Stimulated activated naive B cell treated with anti-CD40 and anti-IgM and Interleukin-4, amounts not matched to agents 10 μg/mL and 1 μg/mL and 100 μg/mL, for 72 hours (primary cell): ENCODE measurements around the gene SFXN2.
A peak's percentile ranks its signal among the peaks of the same experiment; 100 is the strongest.
"Not testable (repeated sequence)": the region's sequence is repeated elsewhere in the genome, so short reads cannot be mapped to it uniquely, and the experiment has no call there.

Experiments
- ATAC-seq, 2 donors: fragments of 150-1000 bp; cut with Tn5 transposase; replicated peaks; 2 replicates each; pipeline ENCODE4 v1.10.0; 2021; ENCODE audit warnings: moderate library complexity in 1 of 2
- DNase-seq: peaks from one replicate; pipeline ENCODE4 v3.0.0; 2021
- H3K27ac Mint-ChIP-seq: one replicate; pipeline ENCODE4 v1.8.0; 2022; ENCODE audit warnings: mild to moderate bottlenecking, mixed read lengths
- H3K27me3 Mint-ChIP-seq, 2 donors: one replicate each; pipeline ENCODE4 v1.8.0; 2022; ENCODE audit warnings: mixed read lengths in 2 of 2
- H3K36me3 Mint-ChIP-seq, 2 donors: one replicate each; pipeline ENCODE4 v1.8.0; 2022; ENCODE audit warnings: mixed read lengths in 2 of 2, mild to moderate bottlenecking in 1 of 2
- H3K4me1 Mint-ChIP-seq, 2 donors: one replicate each; pipeline ENCODE4 v1.8.0; 2022; ENCODE audit warnings: mixed read lengths in 2 of 2, mild to moderate bottlenecking in 1 of 2
- H3K4me3 Mint-ChIP-seq, 2 donors: one replicate each; pipeline ENCODE4 v1.8.0; 2022; ENCODE audit warnings: mild to moderate bottlenecking in 2 of 2, mixed read lengths in 2 of 2, moderate library complexity in 1 of 2
- H3K9me3 Mint-ChIP-seq, 2 donors: one replicate each; pipeline ENCODE4 v1.8.0; 2022; ENCODE audit warnings: mixed read lengths in 2 of 2, mild to moderate bottlenecking in 1 of 2

The SFXN2 gene

GRCh38 chr10:102675666-102676533, 38.5 kb upstream of the SFXN2 start:
- peaks cover 27 to 43% of the 10 kb centered on the region in 2 donors for H3K4me1 Mint-ChIP-seq
- peak overlapping the region; percentile 27 to 62 for H3K4me3 Mint-ChIP-seq
- ATAC-seq (peak; percentile 85 to 86), DNase-seq (peak; percentile 53)
- H3K9me3 Mint-ChIP-seq: no peaks in the 10 kb centered on the region
- peaks cover 0 to 3% of the 10 kb centered on the region in 2 donors for H3K36me3 Mint-ChIP-seq
- H3K27ac Mint-ChIP-seq: peak overlapping the region; percentile 60
- H3K27me3 Mint-ChIP-seq: no peaks in the 10 kb centered on the region

GRCh38 chr10:102676534-102677315, 37.7 kb upstream of the SFXN2 start:
- Mint-ChIP-seq H3K27ac (peak overlapping the region; percentile 14), H3K9me3 (no peaks in the 10 kb centered on the region), H3K4me1 (peaks cover 27 to 43% of the 10 kb centered on the region in 2 donors)

GRCh38 chr10:102677331-102678067, 36.9 kb upstream of the SFXN2 start:
- peaks cover 27 to 43% of the 10 kb centered on the region in 2 donors for H3K4me1 Mint-ChIP-seq
- no peak for DNase-seq
- peaks cover 3 to 6% of the 10 kb centered on the region in 2 donors for H3K36me3 Mint-ChIP-seq
- H3K4me3 Mint-ChIP-seq: no peak overlapping the region
- H3K27ac Mint-ChIP-seq: peak overlapping the region; percentile 16
- no peaks in the 10 kb centered on the region for H3K27me3 Mint-ChIP-seq
- no peaks in the 10 kb centered on the region for H3K9me3 Mint-ChIP-seq
- ATAC-seq: no peak

More at GRCh38 chr10:102676534-102677315, 37.7 kb upstream of the SFXN2 start:
- ATAC-seq: no peak
- no peak overlapping the region for H3K4me3 Mint-ChIP-seq
- H3K36me3 Mint-ChIP-seq: peaks cover 0 to 3% of the 10 kb centered on the region in 2 donors
- H3K27me3 Mint-ChIP-seq: no peaks in the 10 kb centered on the region
- no peak for DNase-seq

GRCh38 chr10:102678068-102678400, 36.4 kb upstream of the SFXN2 start:
- DNase-seq (no peak), ATAC-seq (no peak)
- H3K27me3 Mint-ChIP-seq: no peaks in the 10 kb centered on the region
- H3K27ac Mint-ChIP-seq: no peak overlapping the region
- H3K4me1 Mint-ChIP-seq: peaks cover 25 to 43% of the 10 kb centered on the region in 2 donors
- no peak overlapping the region for H3K4me3 Mint-ChIP-seq
- H3K9me3 Mint-ChIP-seq: no peaks in the 10 kb centered on the region
- H3K36me3 Mint-ChIP-seq: peaks cover 3 to 6% of the 10 kb centered on the region in 2 donors

- Mint-ChIP-seq H3K4me3 (no peak overlapping the region), H3K9me3 (no peaks in the 10 kb centered on the region), H3K27me3 (no peaks in the 10 kb centered on the region), H3K27ac (no peak overlapping the region), H3K36me3 (peaks cover 3 to 6% of the 10 kb centered on the region in 2 donors), H3K4me1 (peaks cover 21 to 38% of the 10 kb centered on the region in 2 donors)
- ATAC-seq (peak; percentile 23 to 38), DNase-seq (no peak)
These were observed 35.6 kb upstream of the SFXN2 start for GRCh38 chr10:102678842-102679289.

GRCh38 chr10:102679596-102679995, 34.8 kb upstream of the SFXN2 start:
- ATAC-seq (no peak), DNase-seq (no peak)
- peaks cover 3 to 6% of the 10 kb centered on the region in 2 donors for H3K36me3 Mint-ChIP-seq
- H3K27me3 Mint-ChIP-seq: no peaks in the 10 kb centered on the region
- H3K4me3 Mint-ChIP-seq: no peak overlapping the region
- peaks cover 20 to 34% of the 10 kb centered on the region in 2 donors for H3K4me1 Mint-ChIP-seq
- H3K9me3 Mint-ChIP-seq: no peaks in the 10 kb centered on the region
- no peak overlapping the region for H3K27ac Mint-ChIP-seq

- H3K9me3 Mint-ChIP-seq: no peaks in the 10 kb centered on the region
- no peak for DNase-seq
- no peak for ATAC-seq
- H3K27ac Mint-ChIP-seq: no peak overlapping the region
- no peak overlapping the region for H3K4me3 Mint-ChIP-seq
- peaks cover 9 to 13% of the 10 kb centered on the region in 2 donors for H3K36me3 Mint-ChIP-seq
- H3K4me1 Mint-ChIP-seq: peaks cover 8 to 16% of the 10 kb centered on the region in 2 donors
- H3K27me3 Mint-ChIP-seq: no peaks in the 10 kb centered on the region
These were observed 32.7 kb upstream of the SFXN2 start for GRCh38 chr10:102681696-102682095.

GRCh38 chr10:102682416-102682815, 32.0 kb upstream of the SFXN2 start:
- peaks cover 9 to 13% of the 10 kb centered on the region in 2 donors for H3K36me3 Mint-ChIP-seq
- H3K4me1 Mint-ChIP-seq: peaks cover 8 to 16% of the 10 kb centered on the region in 2 donors
- peak overlapping the region; percentile 47 for H3K27ac Mint-ChIP-seq
- DNase-seq: no peak
- no peaks in the 10 kb centered on the region for H3K9me3 Mint-ChIP-seq
- no peaks in the 10 kb centered on the region for H3K27me3 Mint-ChIP-seq
- no peak for ATAC-seq
- H3K4me3 Mint-ChIP-seq: no peak overlapping the region

- Mint-ChIP-seq H3K36me3 (peaks cover 9 to 17% of the 10 kb centered on the region in 2 donors), H3K27me3 (no peaks in the 10 kb centered on the region)
These were observed 31.5 kb upstream of the SFXN2 start for GRCh38 chr10:102682981-102683380.

GRCh38 chr10:102683736-102684135, 30.7 kb upstream of the SFXN2 start:
- Mint-ChIP-seq H3K36me3 (peaks cover 9 to 17% of the 10 kb centered on the region in 2 donors), H3K4me1 (peaks cover 5 to 12% of the 10 kb centered on the region in 2 donors), H3K27ac (no peak overlapping the region), H3K9me3 (no peaks in the 10 kb centered on the region), H3K27me3 (no peaks in the 10 kb centered on the region), H3K4me3 (no peak overlapping the region)
- DNase-seq (no peak), ATAC-seq (peak; percentile 31 to 53)

More at GRCh38 chr10:102682981-102683380, 31.5 kb upstream of the SFXN2 start:
- no peak overlapping the region for H3K27ac Mint-ChIP-seq
- DNase-seq (no peak), ATAC-seq (no peak)
- H3K4me3 Mint-ChIP-seq: no peak overlapping the region
- no peaks in the 10 kb centered on the region for H3K9me3 Mint-ChIP-seq
- H3K4me1 Mint-ChIP-seq: peaks cover 8 to 16% of the 10 kb centered on the region in 2 donors

- Mint-ChIP-seq H3K4me3 (no peak overlapping the region), H3K9me3 (no peaks in the 10 kb centered on the region), H3K27ac (no peak overlapping the region), H3K27me3 (no peaks in the 10 kb centered on the region), H3K4me1 (no peaks in the 10 kb centered on the region), H3K36me3 (peaks cover 9 to 17% of the 10 kb centered on the region in 2 donors)
- DNase-seq: no peak
- no peak for ATAC-seq
These were observed 23.0 kb upstream of the SFXN2 start for GRCh38 chr10:102691285-102692066.

- DNase-seq, H3K9me3 Mint-ChIP-seq, ATAC-seq, H3K4me1 Mint-ChIP-seq, H3K27ac Mint-ChIP-seq, H3K4me3 Mint-ChIP-seq, H3K27me3 Mint-ChIP-seq: not testable (repeated sequence)
- H3K36me3 Mint-ChIP-seq: peaks cover 31 to 39% of the 10 kb centered on the region in 2 donors
These were observed 19.0 kb upstream of the SFXN2 start for GRCh38 chr10:102695401-102695800.

GRCh38 chr10:102696736-102697135, 17.7 kb upstream of the SFXN2 start:
- Mint-ChIP-seq H3K27ac (no peak overlapping the region), H3K4me3 (no peak overlapping the region), H3K4me1 (peaks cover 2 to 9% of the 10 kb centered on the region in 2 donors), H3K9me3 (no peaks in the 10 kb centered on the region), H3K27me3 (no peaks in the 10 kb centered on the region), H3K36me3 (peaks cover 31 to 39% of the 10 kb centered on the region in 2 donors)
- ATAC-seq (no peak), DNase-seq (no peak)
